Ishikawa (cell line): ENCODE data around the gene STEAP2.

Experiments
- CREB1 ChIP-seq: IDR thresholded peaks from 2 replicates; pipeline ENCODE4 v1.6.1; 2012; ENCODE audit warnings: low read depth
- TAF1 ChIP-seq: IDR thresholded peaks from 2 replicates; pipeline ENCODE4 v1.6.1; 2012; ENCODE audit warnings: low read depth, mild to moderate bottlenecking
- TEAD4 ChIP-seq: IDR thresholded peaks from 2 replicates; pipeline ENCODE4 v1.6.1; 2012

GRCh38 chr7:90166153-90166552 lies 45.4 kb upstream of the STEAP2 start:
- no peak for TF ChIP-seq TEAD4
- TF ChIP-seq CREB1, result no peak
- TF ChIP-seq TAF1, result no peak
